Small intestine (tissue), 4 donors: ENCODE measurements around the gene NOL9. TPM values are rescaled to one million over a fixed set of nuclear protein-coding genes. Genes with fewer than 3 reads are reported as not detected.

Source experiments
- polyA plus RNA-seq, 4 donors: library from polyadenylated mRNA; stranded (reverse) in 3 of 4; unstranded in 1 of 4; fragments of 200-250 nt in 3 of 4; fragments of 120-200 nt in 1 of 4; gene quantifications; one replicate each; pipeline versions ENCODE4 v1.2.1 to v1.2.3, GENCODE V29; 2013
- donor health status: healthy with polysubstance abuse.
- donor health status: Bipolar disorder and iron deficiency.
- donor health status: healthy.

Gene NOL9
- polyA plus RNA-seq, 4 donors, result 1.6 to 12.1 (median 3.9) TPM

Other genes with a start within 250 kb of the NOL9 start
- gene ACOT7, start 160.7 kb downstream of the NOL9 start, polyA plus RNA-seq, result 10 to 100 TPM; 20.3 to 93.8 (median 73.7) TPM
- gene HES2, start 134.6 kb downstream of the NOL9 start, polyA plus RNA-seq, result 1 to 10 TPM in 3 of 4 donors, under 1 TPM in 1; 0.55 to 2.2 (median 1.6) TPM
- 100 to 1,000 TPM in 3 of 4 donors, 10 to 100 TPM in 1; 83.5 to 356 (median 285) TPM for gene ESPN, start 129.7 kb downstream of the NOL9 start, polyA plus RNA-seq
- gene TNFRSF25, start 88.3 kb downstream of the NOL9 start, polyA plus RNA-seq, result 10 to 100 TPM; 23.0 to 52.7 (median 33.2) TPM
- 10 to 100 TPM in 2 of 4 donors, 1 to 10 TPM in 2; 2.4 to 13.5 (median 7.1) TPM for gene PLEKHG5, start 62.8 kb downstream of the NOL9 start, polyA plus RNA-seq
- under 1 TPM in 3 of 4 donors, not detected in 1; 0.07 to 0.27 (median 0.13) TPM for gene TAS1R1, start 794 bp upstream of the NOL9 start, polyA plus RNA-seq
- gene ZBTB48, start 25.5 kb upstream of the NOL9 start, polyA plus RNA-seq, result 100 to 1,000 TPM in 2 of 4 donors, 10 to 100 TPM in 2; 19.9 to 164 (median 81.8) TPM
- gene KLHL21, start 48.4 kb upstream of the NOL9 start, polyA plus RNA-seq, result 10 to 100 TPM in 1 of 4 donors, 1 to 10 TPM in 3; 3.1 to 10.5 (median 6.4) TPM
- gene PHF13, start 59.2 kb upstream of the NOL9 start, polyA plus RNA-seq, result 10 to 100 TPM in 1 of 4 donors, 1 to 10 TPM in 3; 4.0 to 13.4 (median 4.8) TPM
- 10 to 100 TPM; 14.3 to 35.1 (median 18.0) TPM for gene THAP3, start 70.4 kb upstream of the NOL9 start, polyA plus RNA-seq
- gene DNAJC11, start 147.3 kb upstream of the NOL9 start, polyA plus RNA-seq, result 10 to 100 TPM; 37.8 to 52.6 (median 40.3) TPM
- 100 to 1,000 TPM in 3 of 4 donors, 10 to 100 TPM in 1; 57.6 to 177 (median 147) TPM for gene CAMTA1, start 230.9 kb upstream of the NOL9 start, polyA plus RNA-seq